ENCODE measurements around the gene HOXA9. TPM values are rescaled to one million over a fixed set of nuclear protein-coding genes. Genes with fewer than 3 reads are reported as not detected.

HOXA9 gene
- total RNA-seq, 2 experiments from 2014 or later, result not detected

DNA sequence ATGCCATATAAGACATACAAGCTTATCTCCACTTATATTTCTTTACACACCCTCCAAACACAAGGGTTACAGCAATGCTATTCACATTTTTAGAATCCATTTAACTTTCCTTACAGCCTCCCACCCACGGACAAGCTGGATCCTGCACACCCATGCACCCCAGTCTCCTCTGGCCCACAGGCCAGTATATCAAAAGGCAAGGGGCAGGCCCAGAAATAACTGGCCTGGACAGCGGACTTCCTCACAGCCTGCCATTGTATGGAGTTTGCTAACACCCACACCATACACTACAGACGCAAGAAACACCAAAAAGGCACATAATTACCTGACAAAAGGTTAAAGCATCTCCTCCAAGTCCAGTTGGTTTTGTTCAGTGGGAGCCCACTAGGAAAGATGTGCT lies 46.8 kb downstream of the HOXA9 start:
- Mint-ChIP-seq H3K27ac (no peak overlapping the region), H3K36me3 (ENCODE audit: low read depth) (no peaks in the 10 kb centered on the region), H3K4me3 (no peak overlapping the region), H3K4me1 (ENCODE audit: low read depth) (no peaks in the 10 kb centered on the region), H3K9me3 (no peaks in the 10 kb centered on the region), H3K27me3 (no peaks in the 10 kb centered on the region)
- ATAC-seq (no peak), DNase-seq (no peak)
- POLR2A ChIA-PET, result no interaction called here
- intact Hi-C loops (cut with micrococcal nuclease), result no loop called here
- CTCF ChIA-PET, result interaction anchor here (1.0 kb wide), 1 partner anchor 32 kb away, joined by 3 read pairs; no protein-coding TSS in a partner anchor
- TF ChIP-seq, protein P1, sequence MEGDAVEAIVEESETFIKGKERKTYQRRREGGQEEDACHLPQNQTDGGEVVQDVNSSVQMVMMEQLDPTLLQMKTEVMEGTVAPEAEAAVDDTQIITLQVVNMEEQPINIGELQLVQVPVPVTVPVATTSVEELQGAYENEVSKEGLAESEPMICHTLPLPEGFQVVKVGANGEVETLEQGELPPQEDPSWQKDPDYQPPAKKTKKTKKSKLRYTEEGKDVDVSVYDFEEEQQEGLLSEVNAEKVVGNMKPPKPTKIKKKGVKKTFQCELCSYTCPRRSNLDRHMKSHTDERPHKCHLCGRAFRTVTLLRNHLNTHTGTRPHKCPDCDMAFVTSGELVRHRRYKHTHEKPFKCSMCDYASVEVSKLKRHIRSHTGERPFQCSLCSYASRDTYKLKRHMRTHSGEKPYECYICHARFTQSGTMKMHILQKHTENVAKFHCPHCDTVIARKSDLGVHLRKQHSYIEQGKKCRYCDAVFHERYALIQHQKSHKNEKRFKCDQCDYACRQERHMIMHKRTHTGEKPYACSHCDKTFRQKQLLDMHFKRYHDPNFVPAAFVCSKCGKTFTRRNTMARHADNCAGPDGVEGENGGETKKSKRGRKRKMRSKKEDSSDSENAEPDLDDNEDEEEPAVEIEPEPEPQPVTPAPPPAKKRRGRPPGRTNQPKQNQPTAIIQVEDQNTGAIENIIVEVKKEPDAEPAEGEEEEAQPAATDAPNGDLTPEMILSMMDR (IDR thresholded peaks at IDR 0.05), result no peak

DNA sequence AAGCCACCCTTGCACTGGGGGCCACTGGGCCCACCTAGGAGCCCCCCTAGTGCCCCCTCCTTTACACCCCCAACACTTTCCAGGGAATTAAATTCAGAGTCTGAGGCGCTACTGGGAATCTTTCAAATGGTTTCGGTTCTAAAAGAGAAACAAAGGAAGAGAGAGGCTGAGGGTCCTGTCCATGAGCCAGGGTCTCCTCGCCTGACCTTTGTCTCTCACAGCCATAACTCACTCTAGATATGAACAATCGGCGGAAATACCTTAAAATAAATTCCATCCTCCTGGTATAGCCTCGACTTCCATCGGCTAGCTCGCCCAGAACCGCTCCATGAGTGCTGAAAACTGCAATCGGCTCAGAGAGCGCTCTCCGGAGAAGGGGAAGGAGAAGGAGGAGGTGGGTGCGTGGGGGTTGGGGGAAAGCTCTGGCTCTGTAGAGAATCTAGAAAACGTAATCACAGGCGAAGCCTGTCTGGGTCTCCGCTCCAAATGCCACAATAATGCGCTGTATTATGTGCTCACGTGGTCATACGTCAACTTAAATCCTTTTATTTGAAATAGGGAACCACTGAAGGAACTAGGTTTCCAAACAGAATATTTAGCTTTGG lies 47.3 kb downstream of the HOXA9 start:
- no peak for DNase-seq
- ChIA-PET POLR2A (no interaction called here), CTCF (interaction anchor here (0.8 to 1.0 kb wide), 2 partner anchors 33 to 43 kb away, joined by 3 read pairs; no protein-coding TSS in a partner anchor)
- Mint-ChIP-seq H3K27me3 (no peaks in the 10 kb centered on the region), H3K4me1 (ENCODE audit: low read depth) (no peaks in the 10 kb centered on the region), H3K4me3 (no peak overlapping the region), H3K9me3 (no peaks in the 10 kb centered on the region), H3K36me3 (ENCODE audit: low read depth) (no peaks in the 10 kb centered on the region), H3K27ac (no peak overlapping the region)
- intact Hi-C loops (cut with micrococcal nuclease), result no loop called here
- TF ChIP-seq, protein P1 (IDR thresholded peaks at IDR 0.05), result no peak
- no peak for ATAC-seq

DNA sequence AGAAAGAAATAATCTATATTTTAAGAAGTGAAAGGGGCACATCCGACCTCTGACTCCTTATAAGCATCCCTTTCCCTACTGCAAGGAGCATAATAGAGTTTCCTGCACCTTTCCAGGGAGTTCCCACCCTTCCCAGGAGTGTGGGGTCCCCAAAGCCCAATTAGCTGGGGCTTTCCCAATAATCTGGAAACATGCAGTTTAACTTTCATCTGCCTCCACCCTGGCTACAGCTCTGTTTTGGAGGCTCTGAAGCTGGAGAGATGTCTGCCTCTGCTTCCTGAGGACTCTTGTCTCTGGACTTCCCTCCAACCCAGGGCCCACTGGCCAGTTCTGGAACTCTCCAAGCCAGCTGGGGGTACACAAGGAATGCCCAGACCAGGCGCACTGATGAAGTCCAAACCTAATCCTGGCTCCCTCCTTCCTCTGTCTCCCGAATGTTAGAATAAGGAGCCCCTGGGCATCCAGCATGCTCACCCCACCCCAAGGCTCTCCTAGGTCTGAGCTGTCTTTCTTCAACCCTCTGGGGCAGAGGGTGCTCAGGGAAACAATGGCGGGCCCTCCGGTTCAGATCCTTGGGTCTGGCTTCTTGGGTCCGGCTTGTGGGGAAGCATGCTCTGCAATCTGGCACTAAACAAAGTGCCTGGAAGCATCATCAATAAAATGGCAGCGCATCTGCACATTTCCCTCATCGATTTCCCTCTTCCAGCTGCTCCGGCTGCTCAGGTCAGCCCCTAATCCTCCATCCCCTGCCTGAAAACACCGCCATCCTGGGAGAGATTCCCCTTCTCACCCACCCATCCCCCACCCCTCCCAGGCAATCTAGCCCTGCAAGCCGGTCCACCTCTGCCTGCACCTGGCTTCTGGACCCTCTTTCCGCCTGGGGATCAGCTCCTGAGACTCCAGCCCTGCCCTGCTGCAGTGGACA lies 48.1 kb downstream of the HOXA9 start:
- H3K36me3 Mint-ChIP-seq (ENCODE audit: low read depth), result no peaks in the 10 kb centered on the region
- ChIA-PET POLR2A (no interaction called here), CTCF (interaction anchor here (0.8 kb wide), 1 partner anchor 44 kb away, joined by 3 read pairs; no protein-coding TSS in a partner anchor)
- H3K27ac Mint-ChIP-seq, result no peak overlapping the region
- no peak for DNase-seq
- intact Hi-C loops (cut with micrococcal nuclease), result no loop called here
- ATAC-seq, result no peak
- H3K9me3 Mint-ChIP-seq, result no peaks in the 10 kb centered on the region
- TF ChIP-seq, protein P1 (IDR thresholded peaks at IDR 0.05), result no peak
- H3K4me3 Mint-ChIP-seq, result no peak overlapping the region
- no peaks in the 10 kb centered on the region for H3K4me1 Mint-ChIP-seq (ENCODE audit: low read depth)
- no peaks in the 10 kb centered on the region for H3K27me3 Mint-ChIP-seq

DNA sequence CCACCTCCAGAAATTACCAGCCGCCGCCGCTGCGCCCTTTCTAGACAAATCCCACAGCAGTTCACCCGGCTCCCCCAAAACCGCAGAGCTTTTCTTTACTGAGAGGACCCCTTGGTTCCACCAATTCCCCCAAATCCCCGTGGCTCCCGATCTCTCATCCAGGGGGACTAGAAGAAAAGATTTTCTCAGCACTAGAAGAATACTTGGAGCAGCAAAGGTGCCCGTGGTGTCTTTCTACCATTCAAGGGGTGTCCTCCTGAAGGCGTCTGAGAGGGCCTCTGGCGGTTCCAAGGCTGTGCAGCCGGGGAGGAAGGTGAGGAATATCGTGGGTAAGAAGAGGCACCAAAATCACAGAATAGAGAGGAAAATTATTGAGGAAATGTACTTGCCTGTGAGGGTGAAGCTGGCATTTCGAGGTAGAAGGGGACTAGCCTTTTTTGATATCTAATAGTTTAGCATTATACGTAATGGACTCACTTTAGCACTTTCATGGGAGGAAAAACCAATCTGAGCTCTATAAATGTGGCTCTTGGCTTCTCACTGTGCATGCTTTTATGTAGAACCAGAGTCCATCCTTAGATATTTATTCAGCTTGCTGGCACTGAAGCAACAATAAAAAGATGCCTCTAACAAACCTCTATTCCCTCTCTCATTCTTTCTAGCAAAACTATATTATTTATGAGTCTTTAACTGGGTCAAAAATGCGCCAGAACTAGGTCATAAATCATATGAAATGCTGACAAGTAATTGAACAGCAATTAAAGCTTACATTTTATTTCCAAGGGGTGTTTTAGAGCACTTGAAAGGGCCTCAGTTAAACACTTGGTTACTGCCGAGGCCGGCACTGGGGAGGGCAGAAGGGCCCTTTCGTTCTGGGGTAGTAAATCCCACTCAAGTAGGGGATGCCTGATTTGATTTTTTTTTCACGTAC lies 49.0 kb downstream of the HOXA9 start:
- ATAC-seq (no peak), DNase-seq (no peak)
- intact Hi-C loops (cut with micrococcal nuclease), result no loop called here
- H3K27ac Mint-ChIP-seq, result no peak overlapping the region
- TF ChIP-seq, protein P1 (IDR thresholded peaks at IDR 0.05), result no peak
- H3K9me3 Mint-ChIP-seq, result no peaks in the 10 kb centered on the region
- no peaks in the 10 kb centered on the region for H3K36me3 Mint-ChIP-seq (ENCODE audit: low read depth)
- no peaks in the 10 kb centered on the region for H3K4me1 Mint-ChIP-seq (ENCODE audit: low read depth)
- ChIA-PET POLR2A (no interaction called here), CTCF (no interaction called here)
- H3K27me3 Mint-ChIP-seq, result no peaks in the 10 kb centered on the region
- H3K4me3 Mint-ChIP-seq, result no peak overlapping the region

Data from activated CD8-positive, alpha-beta T cell treated with anti-CD3 and anti-CD28 coated beads for 36 hours (primary cell).